ENCODE data around the gene KNL1.

- TF ChIP-seq POLR2AphosphoS5 (IDR thresholded peaks at IDR 0.05; ENCODE audit: borderline replicate concordance, low read depth, low read length) (no peak), EZH2 (IDR thresholded peaks at IDR 0.05) (no peak)
Observed at GRCh38 chr15:40545457-40545856, 48.6 kb upstream of the KNL1 start.
